Erythroblast (primary cell): ENCODE results near the gene CEACAM16.

Source experiments
- GATA1 ChIP-seq: IDR thresholded peaks from 2 replicates; pipeline ENCODE4 v1.6.1; 2011; ENCODE audit warnings: low read depth, mild to moderate bottlenecking, control low read depth, low read length, moderate library complexity
- POLR2A ChIP-seq: IDR thresholded peaks from 2 replicates; pipeline ENCODE4 v1.6.1; 2011; ENCODE audit warnings: mild to moderate bottlenecking, low read length

DNA sequence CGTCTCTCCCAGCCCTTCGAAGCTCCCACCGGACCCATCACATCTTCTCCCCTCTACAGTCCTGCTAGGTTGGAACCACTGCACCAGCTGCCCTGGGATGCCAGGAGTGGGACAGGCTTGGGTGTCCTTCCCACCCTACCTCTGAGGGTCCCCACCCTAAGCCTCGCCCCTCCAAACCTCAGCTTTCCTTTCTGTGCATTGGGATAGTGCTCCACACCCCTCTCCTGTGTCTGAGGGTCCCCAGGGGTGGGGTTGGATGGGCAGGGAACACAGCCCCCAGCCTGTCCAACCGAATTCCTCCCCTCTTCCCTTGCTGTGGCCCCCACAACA, 47.6 kb downstream of the CEACAM16 start:
- TF ChIP-seq POLR2A (no peak), GATA1 (no peak)
